LNCAP (cell line): ENCODE data around the gene B3GNT2.

ENCODE experiments used
- CTCF ChIP-seq: fragments of 450-650 bp; IDR thresholded peaks from 2 replicates; pipeline ENCODE4 v1.5.1; 2017; ENCODE audit warnings: mild to moderate bottlenecking

The B3GNT2 gene

GRCh38 chr2:62188416-62188815, 7.5 kb upstream of the B3GNT2 start:
- no peak for TF ChIP-seq CTCF

- no peak for TF ChIP-seq CTCF
These were observed 6.7 kb upstream of the B3GNT2 start for GRCh38 chr2:62189196-62189595.

- no peak for TF ChIP-seq CTCF
These were observed 3.1 kb upstream of the B3GNT2 start for GRCh38 chr2:62192811-62193210.

GRCh38 chr2:62194558-62195420, 1.1 kb upstream of the B3GNT2 start:
- TF ChIP-seq CTCF: no peak

GRCh38 chr2:62196278-62196901, 475 bp downstream of the B3GNT2 start:
- TF ChIP-seq CTCF: no peak

- TF ChIP-seq CTCF: no peak
These were observed 1.4 kb downstream of the B3GNT2 start for GRCh38 chr2:62197011-62197924.

- TF ChIP-seq CTCF: no peak
These were observed 2.2 kb downstream of the B3GNT2 start for GRCh38 chr2:62197925-62198633.
